B cell (primary cell): ENCODE measurements around the gene PRKAB1.

Source experiments
- CTCF ChIP-seq: fragments of 200-600 bp; IDR thresholded peaks from one replicate; pipeline ENCODE4 v1.8.0; 2022; ENCODE audit warnings: antibody characterized with exemption, mild to moderate bottlenecking
- EZH2 ChIP-seq: IDR thresholded peaks from 2 replicates; pipeline ENCODE4 v1.6.1; 2012; ENCODE audit warnings: borderline replicate concordance, low read depth, mild to moderate bottlenecking, moderate library complexity, low read length; ENCODE audit not compliant: insufficient read depth, poor library complexity, severe bottlenecking

GRCh38 chr12:119696943-119697342, 29.0 kb downstream of the PRKAB1 start:
- TF ChIP-seq CTCF (no peak), EZH2 (no peak)
